HepG2 (cell line): ENCODE measurements around the gene PLS1.

Experiments used
- CAMTA2 ChIP-seq: sonication (generic); formaldehyde crosslinking; IDR thresholded peaks from 2 replicates; pipeline ENCODE4 v1.4.0; 2020; ENCODE audit warnings: mild to moderate bottlenecking, missing genetic modification reagents, borderline replicate concordance
- CREB3 ChIP-seq: sonication (generic); formaldehyde crosslinking; IDR thresholded peaks from 2 replicates; pipeline ENCODE4 v1.5.0; 2020; ENCODE audit warnings: missing genetic modification reagents
- CTCF ChIP-seq: sonication (generic); formaldehyde crosslinking; IDR thresholded peaks from 2 replicates; pipeline ENCODE4 v1.5.0; 2020; ENCODE audit warnings: mild to moderate bottlenecking, missing genetic modification reagents, moderate library complexity
- EZH2 ChIP-seq: conservative IDR thresholded peaks from 2 replicates; pipeline ENCODE4 v1.6.1; 2012; ENCODE audit warnings: mild to moderate bottlenecking, low read depth, low read length, moderate library complexity
- NR2C2 ChIP-seq: sonication (generic); formaldehyde crosslinking; IDR thresholded peaks from 2 replicates; pipeline ENCODE4 v1.4.0; 2020; ENCODE audit warnings: missing genetic modification reagents, mild to moderate bottlenecking, moderate library complexity, borderline replicate concordance
- POLR2AphosphoS5 ChIP-seq: IDR thresholded peaks from 2 replicates; pipeline ENCODE4 v1.6.1; 2012; ENCODE audit warnings: low read depth, low read length
- RFX1 ChIP-seq: fragments of 450-650 bp; IDR thresholded peaks from 2 replicates; pipeline ENCODE4 v1.6.1; 2017
- SIN3A ChIP-seq: IDR thresholded peaks from 2 replicates; pipeline ENCODE4 v1.6.1; 2011; ENCODE audit warnings: low read depth, mild to moderate bottlenecking, control low read depth, low read length, borderline replicate concordance
- SMAD3 ChIP-seq: sonication (generic); formaldehyde crosslinking; IDR thresholded peaks from 2 replicates; pipeline ENCODE4 v1.4.0; 2020; ENCODE audit warnings: missing genetic modification reagents
- SOX13 ChIP-seq, 3 experiments: fragments of 450-650 bp in 1 of 3; sonication (generic) in 1 of 3; formaldehyde crosslinking in 1 of 3; IDR thresholded peaks in 2 of 3; conservative IDR thresholded peaks in 1 of 3; 2 replicates each; pipeline versions ENCODE4 v1.5.0 to v1.6.1; 2016 to 2020; ENCODE audit warnings: antibody characterized with exemption in 1 of 3, mild to moderate bottlenecking in 1 of 3, missing compliant biosample characterization in 1 of 3, missing genetic modification reagents in 1 of 3, moderate library complexity in 1 of 3
- ZNF639 ChIP-seq: conservative IDR thresholded peaks from 2 replicates; pipeline ENCODE4 v1.6.1; 2018; ENCODE audit warnings: missing genetic modification reagents
- TF ChIP-seq, protein P1 (sequence below): sonication (generic); formaldehyde crosslinking; IDR thresholded peaks from 2 replicates; pipeline ENCODE4 v1.8.0; 2022; ENCODE audit warnings: missing genetic modification reagents, mild to moderate bottlenecking, moderate library complexity, borderline replicate concordance
- TF ChIP-seq, protein P2 (sequence below): sonication (generic); formaldehyde crosslinking; conservative IDR thresholded peaks from 2 replicates; pipeline ENCODE4 v1.8.1; 2023; ENCODE audit warnings: missing genetic modification reagents
- TF ChIP-seq, protein P3 (sequence below): sonication (generic); formaldehyde crosslinking; IDR thresholded peaks from 2 replicates; pipeline ENCODE4 v1.8.1; 2023; ENCODE audit warnings: mild to moderate bottlenecking, inconsistent platforms, moderate library complexity, missing genetic modification reagents, borderline replicate concordance

DNA sequence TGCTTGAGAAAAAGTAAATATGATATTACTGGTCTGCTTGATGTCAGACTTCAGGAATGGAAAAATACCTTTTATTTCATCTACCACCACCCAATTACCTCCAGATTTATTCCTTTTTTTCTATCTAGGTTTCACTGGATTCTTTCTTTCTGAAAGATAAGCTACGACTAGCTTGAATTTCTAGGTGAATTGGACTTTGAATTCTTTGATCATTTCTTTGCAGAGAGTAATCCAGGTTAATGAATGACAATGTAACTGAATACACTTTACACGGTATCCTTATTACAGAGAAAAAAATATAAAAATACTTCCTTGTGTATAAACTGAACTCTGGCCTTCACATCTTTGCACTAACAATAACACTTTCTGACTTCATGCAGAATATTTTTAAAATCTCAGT lies 68.1 kb downstream of the PLS1 start:
- TF ChIP-seq ZNF639 (CRISPR knock-in tag) (no peak), SIN3A (no peak), CTCF (CRISPR knock-in tag) (no peak), CAMTA2 (no peak), EZH2 (no peak), RFX1 (no peak), POLR2AphosphoS5 (no peak), SOX13 (IDR thresholded peaks at IDR 0.05) (no peak), SOX13 (CRISPR knock-in tag; conservative IDR thresholded peaks at IDR 0.05 in 1 of 2, IDR thresholded peaks at IDR 0.05 in 1 of 2) (no peak), NR2C2 (no peak), CREB3 (CRISPR knock-in tag) (no peak), SMAD3 (no peak)
- TF ChIP-seq, protein P1, sequence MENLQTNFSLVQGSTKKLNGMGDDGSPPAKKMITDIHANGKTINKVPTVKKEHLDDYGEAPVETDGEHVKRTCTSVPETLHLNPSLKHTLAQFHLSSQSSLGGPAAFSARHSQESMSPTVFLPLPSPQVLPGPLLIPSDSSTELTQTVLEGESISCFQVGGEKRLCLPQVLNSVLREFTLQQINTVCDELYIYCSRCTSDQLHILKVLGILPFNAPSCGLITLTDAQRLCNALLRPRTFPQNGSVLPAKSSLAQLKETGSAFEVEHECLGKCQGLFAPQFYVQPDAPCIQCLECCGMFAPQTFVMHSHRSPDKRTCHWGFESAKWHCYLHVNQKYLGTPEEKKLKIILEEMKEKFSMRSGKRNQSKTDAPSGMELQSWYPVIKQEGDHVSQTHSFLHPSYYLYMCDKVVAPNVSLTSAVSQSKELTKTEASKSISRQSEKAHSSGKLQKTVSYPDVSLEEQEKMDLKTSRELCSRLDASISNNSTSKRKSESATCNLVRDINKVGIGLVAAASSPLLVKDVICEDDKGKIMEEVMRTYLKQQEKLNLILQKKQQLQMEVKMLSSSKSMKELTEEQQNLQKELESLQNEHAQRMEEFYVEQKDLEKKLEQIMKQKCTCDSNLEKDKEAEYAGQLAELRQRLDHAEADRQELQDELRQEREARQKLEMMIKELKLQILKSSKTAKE = no peak
- TF ChIP-seq, protein P2, sequence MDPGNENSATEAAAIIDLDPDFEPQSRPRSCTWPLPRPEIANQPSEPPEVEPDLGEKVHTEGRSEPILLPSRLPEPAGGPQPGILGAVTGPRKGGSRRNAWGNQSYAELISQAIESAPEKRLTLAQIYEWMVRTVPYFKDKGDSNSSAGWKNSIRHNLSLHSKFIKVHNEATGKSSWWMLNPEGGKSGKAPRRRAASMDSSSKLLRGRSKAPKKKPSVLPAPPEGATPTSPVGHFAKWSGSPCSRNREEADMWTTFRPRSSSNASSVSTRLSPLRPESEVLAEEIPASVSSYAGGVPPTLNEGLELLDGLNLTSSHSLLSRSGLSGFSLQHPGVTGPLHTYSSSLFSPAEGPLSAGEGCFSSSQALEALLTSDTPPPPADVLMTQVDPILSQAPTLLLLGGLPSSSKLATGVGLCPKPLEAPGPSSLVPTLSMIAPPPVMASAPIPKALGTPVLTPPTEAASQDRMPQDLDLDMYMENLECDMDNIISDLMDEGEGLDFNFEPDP (CRISPR knock-in tag) = no peak
- TF ChIP-seq, protein P3, sequence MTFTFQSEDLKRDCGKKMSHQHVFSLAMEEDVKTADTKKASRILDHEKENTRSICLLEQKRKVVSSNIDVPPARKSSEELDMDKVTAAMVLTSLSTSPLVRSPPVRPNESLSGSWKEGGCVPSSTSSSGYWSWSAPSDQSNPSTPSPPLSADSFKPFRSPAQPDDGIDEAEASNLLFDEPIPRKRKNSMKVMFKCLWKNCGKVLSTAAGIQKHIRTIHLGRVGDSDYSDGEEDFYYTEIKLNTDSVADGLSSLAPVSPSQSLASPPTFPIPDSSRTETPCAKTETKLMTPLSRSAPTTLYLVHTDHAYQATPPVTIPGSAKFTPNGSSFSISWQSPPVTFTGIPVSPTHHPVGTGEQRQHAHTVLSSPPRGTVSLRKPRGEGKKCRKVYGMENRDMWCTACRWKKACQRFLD (CRISPR knock-in tag) = no peak
